AG04449 (cell line): ENCODE results near the gene RAI1.
"Not testable (repeated sequence)": the region's sequence is repeated elsewhere in the genome, so short reads cannot be mapped to it uniquely, and the experiment has no call there.

Experiments used
- CTCF ChIA-PET: fragments of 350-600 bp; formaldehyde crosslinking; extraction: SDS; loops from one replicate; lab custom pipeline; 2021; ENCODE audit warnings: antibody characterized with exemption; lab: Yijun Ruan, JAX
- POLR2A ChIA-PET: fragments of 400-600, 350-600 bp; formaldehyde crosslinking; extraction: SDS; loops from one replicate; lab custom pipeline; 2020; ENCODE audit warnings: antibody characterized with exemption, inconsistent platforms; lab: Yijun Ruan, JAX
- DNase-seq: peaks from one replicate; pipeline ENCODE4 v3.0.0-alpha.2; 2010; ENCODE audit warnings: low read depth, low spot score
- H3K4me3 ChIP-seq: 2 replicates; pipeline ENCODE4 v1.5.1; 2011; ENCODE audit warnings: low read depth, mild to moderate bottlenecking, control low read depth, low read length
- CTCF ChIP-seq: IDR thresholded peaks from one replicate; pipeline ENCODE4 v1.5.1; 2011; ENCODE audit warnings: mild to moderate bottlenecking, moderate library complexity, low read length, control low read depth, inconsistent platforms; ENCODE audit not compliant: insufficient read depth; ENCODE audit errors: missing control alignments

The RAI1 gene

DNA sequence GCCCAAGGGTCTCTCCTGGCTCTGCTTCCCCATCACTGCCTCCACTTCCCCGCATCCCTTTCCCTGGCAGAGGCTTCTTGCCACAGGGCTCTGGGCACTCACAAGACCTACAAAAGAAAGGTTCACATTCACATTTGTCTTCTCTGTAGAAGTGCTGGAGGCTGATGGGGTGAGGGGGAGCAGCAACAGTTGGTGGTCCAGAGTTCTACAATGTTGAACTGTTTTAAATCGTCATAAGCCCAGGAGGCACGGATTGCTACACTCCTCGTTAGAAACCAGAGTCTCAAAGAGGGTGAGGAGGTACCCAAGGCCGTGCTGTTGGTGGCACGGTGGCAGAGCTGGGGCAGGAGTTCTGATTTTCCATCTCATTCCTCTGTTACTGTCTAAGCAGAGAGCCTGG lies 5.8 kb upstream of the RAI1 start:
- no peak for TF ChIP-seq CTCF
- ChIA-PET CTCF (interaction anchor here (0.9 to 1.2 kb wide), 3 partner anchors 33 to 319 kb away, joined by 3 to 4 read pairs (median 3); no protein-coding TSS in a partner anchor), POLR2A (no interaction called here)
- no peak for DNase-seq
- H3K4me3 ChIP-seq = no peak overlapping the region

GRCh38 chr17:17675925-17676534 lies 5.2 kb upstream of the RAI1 start:
- ChIA-PET POLR2A (no interaction called here), CTCF (interaction anchor here (0.9 to 1.2 kb wide), 3 partner anchors 34 to 320 kb away, joined by 3 to 4 read pairs (median 3); no protein-coding TSS in a partner anchor)
- DNase-seq = no peak
- no peak for TF ChIP-seq CTCF
- no peak overlapping the region for H3K4me3 ChIP-seq

DNA sequence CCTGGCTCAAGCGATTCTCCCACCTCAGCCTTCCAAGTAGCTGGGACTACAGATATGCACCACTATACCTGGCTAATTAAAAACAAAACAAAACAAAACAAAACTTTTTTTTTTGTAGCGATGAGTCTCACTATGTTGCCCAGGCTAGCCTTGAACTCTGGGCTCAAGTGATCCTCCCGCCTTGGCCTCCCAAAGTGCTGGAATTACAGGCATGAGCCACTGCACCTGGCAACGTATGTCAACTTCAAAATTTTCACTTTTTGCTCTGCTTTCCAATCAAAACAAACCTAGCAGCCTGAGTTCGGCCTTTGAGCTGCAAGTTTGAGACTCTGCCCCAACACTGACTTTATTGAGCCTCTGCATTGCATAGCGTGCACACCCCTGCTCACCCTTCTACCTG lies 4.5 kb upstream of the RAI1 start:
- POLR2A ChIA-PET = no interaction called here
- no peak for TF ChIP-seq CTCF
- no peak overlapping the region for H3K4me3 ChIP-seq
- CTCF ChIA-PET = interaction anchor here (1.3 to 5.1 kb wide), 2 partner anchors 137 to 185 kb away, joined by 4 to 51 read pairs; no protein-coding TSS in a partner anchor
- DNase-seq = no peak

GRCh38 chr17:17677299-17678040 lies 3.8 kb upstream of the RAI1 start:
- CTCF ChIA-PET = interaction anchor here (1.3 to 5.1 kb wide), 3 partner anchors 11 to 184 kb away, joined by 4 to 51 read pairs (median 33); no protein-coding TSS in a partner anchor
- POLR2A ChIA-PET = no interaction called here
- TF ChIP-seq CTCF = no peak

GRCh38 chr17:17678063-17678699 lies 3.1 kb upstream of the RAI1 start:
- CTCF ChIA-PET = interaction anchor here (1.0 to 5.1 kb wide), 11 partner anchors 7 to 241 kb away, joined by 3 to 51 read pairs (median 5); no protein-coding TSS in a partner anchor
- H3K4me3 ChIP-seq, DNase-seq, POLR2A ChIA-PET: not testable (repeated sequence)

More at GRCh38 chr17:17677299-17678040, 3.8 kb upstream of the RAI1 start:
- DNase-seq = no peak
- H3K4me3 ChIP-seq = no peak overlapping the region

- no peak for DNase-seq
- POLR2A ChIA-PET = no interaction called here
- CTCF ChIA-PET = interaction anchor here (0.6 to 5.1 kb wide), 23 partner anchors 8 to 354 kb away, joined by 3 to 51 read pairs (median 5); no protein-coding TSS in a partner anchor
- TF ChIP-seq CTCF = no peak
- no peak overlapping the region for H3K4me3 ChIP-seq
Observed at GRCh38 chr17:17679243-17679642, 2.0 kb upstream of the RAI1 start.
